Measurements from ENCODE around the gene SMYD3.

Gene SMYD3

GRCh38 chr1:246218686-246219085 is 288.4 kb downstream of the SMYD3 start:
- DNase-seq: no peak
- TF ChIP-seq, protein P1, sequence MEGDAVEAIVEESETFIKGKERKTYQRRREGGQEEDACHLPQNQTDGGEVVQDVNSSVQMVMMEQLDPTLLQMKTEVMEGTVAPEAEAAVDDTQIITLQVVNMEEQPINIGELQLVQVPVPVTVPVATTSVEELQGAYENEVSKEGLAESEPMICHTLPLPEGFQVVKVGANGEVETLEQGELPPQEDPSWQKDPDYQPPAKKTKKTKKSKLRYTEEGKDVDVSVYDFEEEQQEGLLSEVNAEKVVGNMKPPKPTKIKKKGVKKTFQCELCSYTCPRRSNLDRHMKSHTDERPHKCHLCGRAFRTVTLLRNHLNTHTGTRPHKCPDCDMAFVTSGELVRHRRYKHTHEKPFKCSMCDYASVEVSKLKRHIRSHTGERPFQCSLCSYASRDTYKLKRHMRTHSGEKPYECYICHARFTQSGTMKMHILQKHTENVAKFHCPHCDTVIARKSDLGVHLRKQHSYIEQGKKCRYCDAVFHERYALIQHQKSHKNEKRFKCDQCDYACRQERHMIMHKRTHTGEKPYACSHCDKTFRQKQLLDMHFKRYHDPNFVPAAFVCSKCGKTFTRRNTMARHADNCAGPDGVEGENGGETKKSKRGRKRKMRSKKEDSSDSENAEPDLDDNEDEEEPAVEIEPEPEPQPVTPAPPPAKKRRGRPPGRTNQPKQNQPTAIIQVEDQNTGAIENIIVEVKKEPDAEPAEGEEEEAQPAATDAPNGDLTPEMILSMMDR (IDR thresholded peaks at IDR 0.05; ENCODE audit: low read depth, low read length): no peak
- Histone ChIP-seq H3K9me3 (no peaks in the 10 kb centered on the region; the same call in 1 of the 2 replicates), H3K36me3 (no peaks in the 10 kb centered on the region), H3K27me3 (no peaks in the 10 kb centered on the region), H3K4me3 (ENCODE audit: low read depth, low read length) (no peak overlapping the region), H3K4me1 (peaks cover 24% of the 10 kb centered on the region)

DNA sequence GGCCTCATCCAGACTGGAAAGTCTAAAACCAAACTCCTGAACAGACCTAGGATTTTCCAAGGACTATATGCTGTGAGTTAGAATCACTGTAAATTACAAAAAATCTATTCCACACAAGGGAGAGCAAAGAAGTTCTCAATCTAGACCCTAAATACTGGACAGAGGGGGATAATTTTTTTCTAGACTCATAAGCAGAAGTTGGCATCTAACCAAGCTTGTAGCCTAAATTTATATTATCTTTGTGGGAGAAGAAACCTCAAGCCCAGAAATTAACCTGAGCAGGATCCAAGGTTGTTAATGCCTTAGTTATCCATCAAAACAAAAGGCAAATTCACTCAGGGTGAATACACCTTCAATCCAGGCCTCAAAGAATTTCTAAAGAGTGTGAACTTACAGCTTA is 290.2 kb downstream of the SMYD3 start:
- Histone ChIP-seq H3K9me3 (no peaks in the 10 kb centered on the region; the same call in none of the 2 replicates), H3K4me3 (ENCODE audit: low read depth, low read length) (no peak overlapping the region), H3K27me3 (no peaks in the 10 kb centered on the region), H3K36me3 (no peaks in the 10 kb centered on the region), H3K4me1 (peaks cover 24% of the 10 kb centered on the region)
- DNase-seq: no peak
- TF ChIP-seq, protein P1 (IDR thresholded peaks at IDR 0.05; ENCODE audit: low read depth, low read length): no peak

- H3K36me3 ChIP-seq: no peaks in the 10 kb centered on the region
- H3K4me3 ChIP-seq (ENCODE audit: low read depth, low read length): no peak overlapping the region
- DNase-seq: no peak
- no peaks in the 10 kb centered on the region; the same call in 1 of the 2 replicates for H3K9me3 ChIP-seq
- H3K4me1 ChIP-seq: peaks cover 29% of the 10 kb centered on the region
- no peaks in the 10 kb centered on the region for H3K27me3 ChIP-seq
- TF ChIP-seq, protein P1 (IDR thresholded peaks at IDR 0.05; ENCODE audit: low read depth, low read length): no peak
Observed at GRCh38 chr1:246215510-246215903, 291.6 kb downstream of the SMYD3 start.

- no peaks in the 10 kb centered on the region; the same call in 1 of the 2 replicates for H3K9me3 ChIP-seq
- peak; percentile 66 for DNase-seq
- H3K27me3 ChIP-seq: no peaks in the 10 kb centered on the region
- TF ChIP-seq, protein P1 (IDR thresholded peaks at IDR 0.05; ENCODE audit: low read depth, low read length): no peak
- peaks cover 29% of the 10 kb centered on the region for H3K4me1 ChIP-seq
- H3K4me3 ChIP-seq (ENCODE audit: low read depth, low read length): peak overlapping the region; percentile 17; the same call in 1 of the 2 replicates
- no peaks in the 10 kb centered on the region for H3K36me3 ChIP-seq
Observed at GRCh38 chr1:246214708-246215509, 292.2 kb downstream of the SMYD3 start.

GRCh38 chr1:246213947-246214346 is 293.1 kb downstream of the SMYD3 start:
- Histone ChIP-seq H3K27me3 (no peaks in the 10 kb centered on the region), H3K4me1 (peaks cover 25% of the 10 kb centered on the region), H3K4me3 (ENCODE audit: low read depth, low read length) (no peak overlapping the region), H3K9me3 (no peaks in the 10 kb centered on the region; the same call in 1 of the 2 replicates), H3K36me3 (no peaks in the 10 kb centered on the region)
- TF ChIP-seq, protein P1 (IDR thresholded peaks at IDR 0.05; ENCODE audit: low read depth, low read length): no peak
- no peak for DNase-seq

- Histone ChIP-seq H3K9me3 (no peaks in the 10 kb centered on the region; the same call in 1 of the 2 replicates), H3K4me3 (ENCODE audit: low read depth, low read length) (no peak overlapping the region), H3K4me1 (peaks cover 23% of the 10 kb centered on the region), H3K27me3 (no peaks in the 10 kb centered on the region), H3K36me3 (no peaks in the 10 kb centered on the region)
- DNase-seq: no peak
- TF ChIP-seq, protein P1 (IDR thresholded peaks at IDR 0.05; ENCODE audit: low read depth, low read length): no peak
Observed at GRCh38 chr1:246213502-246213901, 293.6 kb downstream of the SMYD3 start.
